GM21381 (cell line): ENCODE measurements around the gene DNAH3.
"Not testable (repeated sequence)": the region's sequence is repeated elsewhere in the genome, so short reads cannot be mapped to it uniquely, and the experiment has no call there.

Experiments used
- ATAC-seq: cut with Tn5 transposase; IDR thresholded peaks from one replicate; pipeline ENCODE4 v1.9.1; 2021; ENCODE audit warnings: mild to moderate bottlenecking, moderate library complexity; ENCODE audit not compliant: unreplicated experiment

Gene DNAH3

DNA sequence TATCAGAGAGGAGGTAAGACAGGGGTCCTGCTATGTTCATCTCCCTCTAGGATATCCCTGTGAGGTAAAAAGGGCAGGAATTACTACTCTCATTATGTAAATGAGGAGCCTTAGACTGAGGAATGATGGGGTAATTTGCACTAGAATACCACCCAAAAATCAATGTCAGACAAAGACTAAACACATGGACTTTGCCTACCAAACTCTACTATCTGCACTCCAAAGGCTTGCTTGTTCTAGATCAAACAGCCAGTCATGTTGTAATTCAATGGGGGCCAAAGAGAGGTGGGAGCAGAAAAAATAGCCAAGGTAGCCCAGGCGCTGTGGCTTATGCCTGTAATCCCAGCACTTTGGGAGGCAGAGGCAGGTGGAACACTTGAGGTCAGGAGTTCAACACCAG, 129.3 kb downstream of the DNAH3 start:
- no peak for ATAC-seq

DNA sequence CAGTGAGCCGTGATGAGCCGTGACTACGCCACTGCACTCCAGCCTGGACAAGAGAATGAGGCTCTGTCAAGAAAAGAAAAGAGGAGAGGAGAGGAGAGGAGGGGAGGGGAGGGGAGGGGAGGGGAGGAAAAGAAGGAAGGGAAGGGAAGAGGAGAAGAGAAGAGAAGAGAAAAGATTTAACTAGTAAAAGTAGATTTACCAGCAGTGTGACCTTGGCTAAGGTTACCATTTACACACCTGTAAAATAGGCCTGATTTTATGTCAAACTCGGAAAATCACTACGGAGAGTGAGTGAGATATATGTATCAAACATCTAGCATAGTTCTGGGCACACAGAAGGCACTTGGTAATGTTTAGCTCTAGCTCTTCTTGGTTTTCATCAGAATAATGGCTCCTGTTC, 140.8 kb downstream of the DNAH3 start:
- ATAC-seq = no peak

DNA sequence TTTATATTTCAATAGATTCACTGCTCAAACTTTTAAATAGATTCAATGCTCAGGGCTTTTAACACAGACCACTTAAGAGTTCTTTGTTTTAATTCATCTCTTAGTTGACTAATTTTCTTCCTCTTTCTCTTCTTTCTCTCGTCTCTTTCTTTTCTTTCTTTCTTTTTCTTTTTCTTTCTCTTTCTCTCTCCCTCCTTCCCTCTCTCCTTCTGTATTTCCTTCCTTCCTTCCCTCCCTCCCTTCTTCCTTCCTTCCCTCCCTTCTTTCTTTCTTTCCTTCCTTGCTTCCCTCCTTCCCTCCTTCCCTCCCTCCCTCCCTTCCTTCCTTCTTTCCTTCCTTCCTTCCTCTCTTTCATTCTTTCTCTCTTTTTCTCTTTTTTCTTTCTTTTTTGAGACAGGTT, 145.6 kb downstream of the DNAH3 start:
- no peak for ATAC-seq

DNA sequence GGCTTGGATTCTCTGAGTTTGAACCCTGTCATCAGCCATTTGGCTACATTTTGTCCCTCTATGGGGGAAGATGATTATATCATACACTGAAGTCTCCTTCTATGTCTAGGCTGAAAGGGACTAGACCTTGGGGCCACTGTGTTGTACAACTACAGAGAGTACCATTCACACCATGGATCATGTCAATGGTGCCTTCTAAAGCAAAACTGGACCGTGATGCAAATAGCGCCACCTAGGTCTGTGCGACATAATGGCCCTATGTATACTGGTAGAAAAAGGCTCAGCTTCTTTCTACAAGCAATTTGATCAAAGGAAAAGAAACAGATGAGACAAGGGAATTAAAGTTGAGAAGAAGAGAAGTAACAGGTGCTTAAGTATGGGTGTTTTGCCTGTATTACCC, 149.4 kb downstream of the DNAH3 start:
- no peak for ATAC-seq

DNA sequence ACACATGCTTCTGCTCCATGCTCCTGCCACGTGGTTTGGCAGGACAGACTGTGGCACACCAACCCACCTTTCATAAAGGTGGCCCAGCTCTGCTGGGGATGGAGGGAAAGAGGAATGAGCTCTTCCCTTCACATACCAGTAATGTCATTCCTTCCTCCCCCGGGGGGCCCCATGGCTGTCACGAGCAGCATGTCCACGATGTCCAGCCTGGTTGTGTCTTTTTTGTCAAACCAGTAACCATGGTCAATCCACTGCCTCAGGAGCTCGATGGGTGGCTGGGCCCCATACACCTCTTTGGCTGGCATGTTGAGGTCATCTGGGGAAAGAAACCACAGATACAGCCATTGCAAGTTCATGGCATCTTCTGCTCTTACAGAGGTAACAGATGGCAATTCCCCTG, 153.5 kb downstream of the DNAH3 start:
- no peak for ATAC-seq

DNA sequence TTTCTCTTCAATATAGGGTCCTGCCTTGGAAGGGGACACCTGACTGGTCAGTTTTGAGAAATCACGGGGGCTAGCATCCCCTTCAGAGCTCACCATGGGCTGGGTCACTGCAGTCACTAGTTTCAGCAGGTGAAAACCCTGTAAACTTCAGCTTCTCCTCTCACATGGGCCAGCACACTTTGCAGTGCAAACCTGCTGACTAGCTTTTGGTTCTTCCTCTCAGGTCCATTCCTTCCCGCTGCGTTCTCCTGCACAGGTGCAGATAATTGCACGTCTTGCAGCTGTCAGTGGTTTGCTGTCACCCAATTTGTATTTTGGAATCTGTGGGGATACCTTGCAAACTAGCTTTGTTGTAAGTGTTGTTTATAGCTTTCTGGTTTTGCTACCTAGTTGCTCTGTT, 154.9 kb downstream of the DNAH3 start:
- no peak for ATAC-seq

DNA sequence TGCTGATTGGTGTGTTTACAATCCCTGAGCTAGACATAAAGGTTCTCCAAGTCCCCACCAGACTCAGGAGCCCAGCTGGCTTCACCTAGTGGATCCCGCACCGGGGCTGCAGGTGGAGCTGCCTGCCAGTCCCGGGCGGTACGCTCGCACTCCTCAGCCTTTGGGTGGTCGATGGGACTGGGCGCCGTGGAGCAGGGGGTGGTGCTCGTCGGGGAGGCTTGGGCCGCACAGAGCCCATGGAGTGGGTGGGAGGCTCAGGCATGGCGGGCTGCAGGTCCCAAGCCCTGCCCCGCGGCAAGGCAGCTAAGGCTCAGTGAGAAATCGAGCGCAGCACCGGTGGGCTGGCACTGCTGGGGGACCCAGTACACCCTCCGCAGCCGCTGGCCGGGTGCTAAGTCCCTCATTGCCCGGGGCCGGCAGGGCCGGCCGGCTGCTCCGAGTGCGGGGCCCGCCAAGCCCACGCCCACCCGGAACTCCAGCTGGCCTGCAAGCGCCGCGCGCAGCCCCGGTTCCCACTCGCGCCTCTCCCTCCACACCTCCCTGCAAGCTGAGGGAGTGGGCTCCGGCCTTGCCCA, 161.1 kb downstream of the DNAH3 start:
- not testable (repeated sequence) for ATAC-seq

DNA sequence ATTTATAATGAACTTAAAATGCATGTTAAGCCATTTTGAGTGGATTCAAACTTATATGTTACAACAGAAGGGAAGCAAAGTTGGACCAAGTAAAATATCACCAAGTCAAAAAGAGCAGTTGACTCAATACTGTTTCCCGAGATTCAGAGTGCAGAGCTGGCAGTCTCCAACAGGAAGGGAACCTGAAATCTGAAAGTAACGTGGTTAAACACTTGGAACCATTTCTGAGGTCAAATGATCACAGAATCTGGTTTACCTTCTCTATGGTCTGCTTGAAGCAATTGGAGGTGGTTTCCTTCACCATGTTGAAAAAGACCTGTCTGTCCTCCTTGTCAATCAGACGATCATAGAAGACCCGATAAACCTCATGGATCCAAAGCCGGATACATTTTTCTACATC, 163.6 kb downstream of the DNAH3 start:
- ATAC-seq = no peak

DNA sequence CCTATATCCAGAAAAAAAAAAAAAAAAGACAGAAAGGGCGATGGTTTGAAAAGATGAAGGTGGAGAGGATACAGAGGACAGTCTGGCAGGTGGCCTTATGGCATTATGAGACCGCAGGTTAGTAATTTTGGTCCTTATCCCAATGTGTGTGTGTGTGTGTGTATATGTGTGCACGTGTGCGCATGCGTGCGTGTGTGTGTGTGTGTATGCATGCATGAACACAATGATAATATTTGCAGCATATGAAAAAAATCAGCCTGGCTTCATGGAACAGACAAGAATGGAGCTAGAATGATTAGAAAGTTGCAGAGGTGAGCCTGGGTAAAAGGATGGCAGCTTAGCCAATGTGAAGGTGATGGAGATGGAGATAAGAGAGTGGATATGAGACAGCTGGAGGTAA, 166.6 kb downstream of the DNAH3 start:
- ATAC-seq = no peak

DNA sequence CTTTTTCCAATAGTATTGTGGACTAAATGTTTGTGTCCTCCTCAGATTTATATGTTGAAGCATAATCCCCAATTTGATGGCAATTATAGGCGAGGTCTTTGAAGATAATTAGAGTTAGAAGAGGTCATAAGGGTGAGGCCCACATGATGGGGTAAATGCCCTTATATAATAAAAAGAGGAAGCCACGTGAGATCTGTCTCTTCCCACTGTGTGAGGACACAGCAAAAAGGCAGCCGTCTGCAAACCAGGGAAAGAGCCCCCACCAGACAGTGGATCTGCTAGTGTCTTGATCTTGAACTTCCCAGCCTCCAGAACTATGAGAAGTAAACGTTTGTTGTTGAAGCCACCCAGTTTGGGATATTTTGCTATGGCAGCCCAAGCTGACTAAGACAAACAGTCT, 174.1 kb downstream of the DNAH3 start:
- ATAC-seq = no peak

DNA sequence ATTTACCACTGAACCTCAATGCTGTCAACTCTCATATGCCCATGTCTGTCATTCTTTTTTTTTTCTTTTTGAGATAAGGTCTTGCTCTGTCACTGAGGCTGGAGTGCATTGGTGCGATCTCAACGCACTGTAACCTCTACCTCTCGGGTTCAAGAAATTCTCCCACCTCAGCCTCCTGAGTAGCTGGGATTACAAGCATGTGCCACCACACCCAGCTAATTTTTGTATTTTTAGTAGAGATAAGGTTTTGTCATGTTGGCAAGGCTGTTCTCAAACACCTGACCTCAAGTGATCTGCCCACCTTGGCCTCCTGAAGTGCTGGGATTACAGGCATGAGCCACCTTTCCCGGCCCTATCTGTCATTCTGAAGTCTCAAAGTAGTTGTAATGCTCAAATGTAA, 177.4 kb downstream of the DNAH3 start:
- not testable (repeated sequence) for ATAC-seq

DNA sequence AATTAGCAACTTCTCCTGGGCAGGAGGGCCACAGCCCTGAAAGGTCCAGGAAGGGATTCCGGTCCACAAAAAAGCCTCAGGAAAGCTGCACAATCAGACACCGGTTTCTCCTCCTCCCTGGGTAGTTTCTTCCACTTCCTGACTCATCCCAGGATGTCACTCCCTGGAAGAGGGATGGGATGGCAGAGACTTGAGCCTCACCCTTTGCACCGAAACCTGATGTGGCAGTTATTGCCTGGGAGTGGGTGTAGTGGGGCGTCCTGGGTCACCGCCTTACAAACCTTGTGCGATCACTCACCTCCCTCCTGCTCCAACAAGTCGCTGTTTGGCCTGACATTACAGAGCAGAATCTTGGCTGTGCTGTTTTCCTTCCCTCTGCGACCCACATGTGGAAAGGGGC, 179.2 kb downstream of the DNAH3 start:
- ATAC-seq = no peak

DNA sequence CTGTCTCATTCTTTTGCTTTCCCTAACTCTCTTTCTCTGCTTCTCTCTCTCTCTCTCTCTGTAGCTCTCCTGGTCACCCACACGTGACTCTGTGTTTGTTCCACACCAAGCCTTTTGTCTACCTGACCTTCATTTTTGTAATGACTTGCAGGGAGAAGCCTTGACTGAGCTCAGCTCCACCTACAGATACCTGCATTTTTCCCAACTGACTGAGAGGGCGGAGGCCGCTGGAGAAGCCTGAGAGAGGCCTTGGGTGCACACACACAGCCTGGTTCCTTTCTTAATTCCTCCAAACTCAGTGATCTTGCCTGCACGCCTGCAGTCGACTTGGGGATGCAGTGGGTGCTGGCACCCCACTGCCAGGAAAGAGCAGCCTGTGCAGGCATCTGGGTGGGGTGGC, 181.3 kb downstream of the DNAH3 start:
- ATAC-seq = no peak

DNA sequence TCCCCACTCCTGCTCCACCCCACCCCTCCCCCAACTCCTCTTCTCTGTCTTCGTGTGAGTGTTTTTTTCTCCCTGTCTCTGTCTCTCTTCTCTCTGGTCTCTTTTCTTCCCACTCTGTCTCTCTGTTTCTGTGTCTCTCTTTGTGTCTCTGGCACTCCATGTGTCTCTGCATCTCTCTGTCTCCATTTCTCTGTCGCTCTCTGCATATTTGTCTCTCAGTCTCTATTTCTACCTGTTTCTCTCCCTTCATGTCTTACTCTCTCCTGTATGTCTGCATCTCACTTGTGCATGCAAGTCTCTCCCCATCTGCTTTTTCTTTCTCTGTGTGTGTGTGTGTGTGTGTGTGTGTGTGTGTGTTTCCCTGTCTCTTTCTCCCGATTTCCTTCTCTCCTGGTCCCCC, 181.9 kb downstream of the DNAH3 start:
- ATAC-seq = no peak

DNA sequence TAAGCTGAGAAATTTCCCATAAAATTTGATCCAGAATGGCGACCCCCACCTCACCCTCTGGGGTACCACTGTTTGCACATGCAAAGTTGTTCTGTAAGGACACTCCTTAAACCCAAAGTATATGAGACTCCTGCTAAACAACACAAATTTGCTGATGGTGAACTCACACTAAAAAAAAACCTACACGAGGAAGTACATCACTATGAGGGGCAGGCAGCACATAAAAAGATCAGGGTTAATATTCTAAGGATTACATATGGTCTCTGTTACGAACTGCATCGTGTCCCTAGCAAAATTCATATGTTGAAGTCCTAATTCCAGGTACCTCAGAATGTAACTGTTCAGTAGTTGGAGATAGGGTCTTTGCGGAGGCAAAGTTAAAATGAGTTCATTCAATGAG, 189.7 kb downstream of the DNAH3 start:
- ATAC-seq = no peak

DNA sequence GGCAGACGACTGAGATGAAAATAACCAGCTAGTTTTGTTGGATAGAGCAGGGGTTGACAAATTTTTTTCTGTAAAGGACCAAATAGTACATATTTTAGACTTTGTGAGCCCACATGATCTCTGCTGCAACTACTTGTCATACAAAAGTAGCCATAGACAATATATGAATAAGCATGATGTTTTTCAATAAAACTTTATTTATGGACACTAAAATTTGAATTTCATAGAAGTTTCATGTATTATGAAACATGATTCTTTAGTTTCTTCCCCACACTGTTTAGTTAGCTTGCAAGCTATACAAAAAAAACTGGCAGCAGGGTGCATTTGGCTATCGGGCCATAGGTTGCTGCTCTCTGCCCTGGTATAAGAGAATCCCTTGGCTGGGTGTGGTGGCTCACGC, 193.5 kb downstream of the DNAH3 start:
- ATAC-seq = no peak

DNA sequence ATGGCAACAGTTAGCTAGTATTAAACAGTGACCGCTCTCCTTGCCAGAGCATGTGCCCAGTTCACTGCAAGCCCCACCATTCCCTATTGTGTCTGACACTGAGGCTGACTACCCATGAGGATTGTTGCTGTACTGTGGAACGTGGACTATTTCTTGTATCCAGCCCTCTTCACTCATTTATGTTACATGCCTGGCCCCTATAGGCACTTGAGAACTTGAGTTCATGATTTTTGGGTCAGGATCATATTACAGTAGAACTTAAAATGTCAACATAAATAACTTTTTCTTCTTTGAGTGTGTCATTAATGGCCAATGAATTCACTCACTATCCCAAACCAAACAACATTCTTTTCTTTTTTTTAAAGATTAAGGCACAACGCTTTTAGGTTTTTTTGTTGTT, 194.3 kb downstream of the DNAH3 start:
- no peak for ATAC-seq

DNA sequence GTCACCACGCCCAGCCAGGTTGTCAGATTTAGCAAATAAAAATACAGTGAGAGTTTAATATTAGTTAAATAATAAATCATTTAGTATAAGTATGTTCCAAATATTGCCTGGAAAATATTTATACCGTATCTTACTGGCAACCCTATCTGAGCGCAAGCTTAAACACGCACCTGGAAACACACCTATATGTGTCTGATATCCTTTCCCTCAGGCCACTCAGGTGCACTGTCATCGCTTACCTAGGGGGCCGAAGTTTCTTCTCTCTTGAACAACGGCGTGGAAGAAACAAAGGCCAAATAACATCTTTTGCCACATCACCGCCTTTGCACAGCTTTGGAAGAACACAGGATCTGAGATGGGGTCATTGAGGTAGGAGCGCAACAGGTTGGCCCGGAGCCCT, 196.1 kb downstream of the DNAH3 start:
- no peak for ATAC-seq

DNA sequence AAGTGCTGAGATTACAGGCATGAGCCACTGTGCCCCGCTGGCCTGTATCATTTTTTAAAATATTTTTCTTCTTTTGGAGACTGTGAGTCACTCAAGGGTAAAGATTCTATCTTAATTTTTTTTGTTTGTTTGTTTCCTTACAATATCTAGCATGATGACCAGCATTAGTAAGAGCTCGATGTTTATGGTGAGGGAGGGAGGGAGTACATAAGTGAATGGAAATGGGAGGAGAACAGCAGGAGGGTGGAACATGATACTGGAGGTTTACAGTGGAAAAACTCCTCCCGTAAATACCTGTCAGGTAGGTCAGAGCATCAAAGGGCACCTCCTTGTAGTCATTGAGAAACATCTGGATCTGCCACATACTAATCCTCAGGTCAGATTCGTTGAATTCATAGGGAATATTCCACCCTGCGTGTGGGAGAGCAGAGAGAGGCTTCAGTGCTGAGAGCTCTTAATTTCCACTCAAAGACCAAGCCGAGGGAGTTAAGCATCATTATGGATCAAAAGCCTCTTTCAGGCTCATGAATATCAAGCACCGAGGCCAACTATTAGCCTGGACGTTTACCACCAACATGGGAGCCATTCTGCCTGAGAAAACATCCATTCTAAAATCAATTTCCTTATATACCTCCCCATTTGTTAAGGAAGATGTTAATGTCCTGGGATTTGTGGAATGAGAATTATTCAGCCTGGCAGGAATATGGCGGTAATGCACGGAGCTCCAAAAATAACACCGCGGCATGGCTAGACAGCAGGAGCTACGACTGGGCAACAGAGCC, 198.3 kb downstream of the DNAH3 start:
- ATAC-seq = no peak

DNA sequence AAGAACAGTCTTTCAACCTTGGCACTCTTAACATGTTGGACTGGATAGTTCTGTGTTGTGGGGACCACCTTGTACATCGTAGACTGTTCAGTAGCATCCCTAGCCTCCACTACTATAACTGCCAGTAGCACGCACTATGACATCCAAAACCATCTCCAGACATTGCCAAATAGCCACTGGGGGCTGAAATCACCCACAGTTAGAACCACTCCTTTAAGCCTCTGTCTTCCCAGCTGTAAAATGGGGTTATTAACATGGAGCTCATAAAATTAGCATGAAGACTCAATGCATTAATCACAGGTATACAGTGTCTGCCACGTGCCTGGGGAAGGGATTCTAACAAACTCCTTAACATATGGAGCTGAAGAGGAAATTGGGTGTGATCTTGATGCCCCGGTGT, 200.4 kb downstream of the DNAH3 start:
- ATAC-seq = no peak

DNA sequence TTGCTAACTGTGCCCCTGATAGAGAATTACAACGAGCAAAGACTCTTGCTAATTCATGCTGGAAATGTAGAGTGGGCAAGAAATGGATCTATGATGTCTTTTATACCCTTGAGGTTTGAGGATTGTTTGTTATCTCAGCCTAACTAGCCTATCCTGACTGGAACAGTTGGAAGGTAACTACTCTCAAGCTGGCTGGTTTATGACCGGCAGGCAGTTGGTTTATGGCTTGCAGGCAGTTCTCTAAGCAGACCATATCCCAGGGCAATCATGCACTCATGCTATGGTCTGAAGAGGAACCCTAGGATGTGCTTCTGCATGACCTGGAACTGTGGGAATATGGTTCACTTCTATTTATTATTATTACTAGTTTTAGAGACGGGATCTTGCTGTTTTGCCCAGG, 201.0 kb downstream of the DNAH3 start:
- ATAC-seq = no peak

DNA sequence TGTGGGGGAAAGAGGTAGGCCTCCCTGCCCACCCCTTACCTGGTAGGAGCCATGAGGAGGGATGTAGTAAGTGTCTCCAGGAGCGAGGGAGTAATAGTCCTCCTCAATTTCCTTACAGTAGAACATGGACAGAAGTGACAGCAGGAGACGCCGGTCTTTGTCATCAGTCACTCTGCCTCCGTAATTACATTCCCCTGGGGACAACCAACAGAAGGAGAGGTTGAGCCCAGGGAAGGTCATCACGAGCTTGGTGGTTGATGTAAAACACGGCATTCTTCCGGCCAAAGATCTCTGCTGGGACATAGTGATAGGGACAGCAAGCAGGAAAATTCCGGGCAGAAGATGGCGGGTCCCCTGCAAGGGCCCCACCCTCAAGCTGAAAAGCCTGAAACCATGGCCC, 202.2 kb downstream of the DNAH3 start:
- ATAC-seq = no peak

DNA sequence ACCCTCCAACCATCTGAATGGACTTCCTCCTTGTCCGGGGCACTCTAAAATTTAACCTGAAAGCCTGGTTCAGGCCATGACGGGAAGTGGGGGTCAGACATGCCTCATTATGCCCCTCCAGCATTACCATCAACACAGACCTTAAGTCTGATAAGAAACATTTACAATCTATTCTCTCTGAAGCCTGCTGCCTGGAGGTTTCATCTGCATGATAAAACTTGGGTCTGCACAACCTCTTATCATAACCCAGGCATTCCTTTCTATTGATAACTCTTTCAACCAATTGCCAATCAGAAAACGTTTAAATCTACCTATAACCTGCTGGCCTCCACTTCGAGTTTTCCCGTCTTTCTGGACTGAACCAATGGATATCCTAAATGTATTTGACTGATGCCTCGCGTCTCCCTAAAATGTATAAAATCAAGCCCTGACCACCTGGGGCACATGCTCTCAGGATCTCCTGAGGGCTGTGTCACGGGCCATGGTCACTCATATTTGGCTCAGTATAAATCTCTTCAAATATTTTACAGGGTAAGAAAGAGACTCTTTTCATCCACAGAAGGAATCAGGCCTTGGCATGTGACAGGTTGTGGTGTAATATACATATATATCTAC, 204.5 kb downstream of the DNAH3 start:
- ATAC-seq = no peak
